Stimulated activated CD8-positive, alpha-beta memory T cell treated with anti-CD3 and anti-CD28 coated beads, Interleukin-7, amount 100 ng/mL, for 4 hours (primary cell): ENCODE data around the gene C11orf58.

ENCODE experiments used
- DNase-seq, 2 donors: peaks; one replicate each; pipeline ENCODE4 v3.0.0-alpha.2; 2020; ENCODE audit warnings: low read depth in 2 of 2

The C11orf58 gene

GRCh38 chr11:16767957-16768356 is 29.5 kb downstream of the C11orf58 start:
- no peak for DNase-seq

- DNase-seq: no peak
These were observed 30.9 kb downstream of the C11orf58 start for GRCh38 chr11:16769386-16769785.

- no peak for DNase-seq
These were observed 31.6 kb downstream of the C11orf58 start for GRCh38 chr11:16770016-16770415.

GRCh38 chr11:16771350-16772140 is 33.1 kb downstream of the C11orf58 start:
- DNase-seq: no peak

GRCh38 chr11:16772141-16772512 is 33.7 kb downstream of the C11orf58 start:
- no peak for DNase-seq

GRCh38 chr11:16773981-16774935 is 35.8 kb downstream of the C11orf58 start:
- DNase-seq: no peak

GRCh38 chr11:16774936-16775613 is 36.6 kb downstream of the C11orf58 start:
- DNase-seq: no peak

GRCh38 chr11:16775614-16776283 is 37.3 kb downstream of the C11orf58 start:
- DNase-seq: no peak

- DNase-seq: no peak
These were observed 38.5 kb downstream of the C11orf58 start for GRCh38 chr11:16776711-16777612.

GRCh38 chr11:16777613-16777975 is 39.1 kb downstream of the C11orf58 start:
- no peak for DNase-seq

- DNase-seq: no peak
These were observed 39.8 kb downstream of the C11orf58 start for GRCh38 chr11:16778286-16778685.

GRCh38 chr11:16778876-16779275 is 40.4 kb downstream of the C11orf58 start:
- no peak for DNase-seq

GRCh38 chr11:16779436-16779835 is 41.0 kb downstream of the C11orf58 start:
- no peak for DNase-seq

GRCh38 chr11:16780146-16780545 is 41.7 kb downstream of the C11orf58 start:
- no peak for DNase-seq

- DNase-seq: no peak
These were observed 42.5 kb downstream of the C11orf58 start for GRCh38 chr11:16780698-16781550.

- DNase-seq: no peak
These were observed 43.8 kb downstream of the C11orf58 start for GRCh38 chr11:16781936-16782919.

- no peak for DNase-seq
These were observed 44.9 kb downstream of the C11orf58 start for GRCh38 chr11:16783321-16783801.

GRCh38 chr11:16784097-16784496 is 45.6 kb downstream of the C11orf58 start:
- no peak for DNase-seq
